Sigmoid colon (tissue), 4 donors: ENCODE measurements around the gene SSX3.
"Not testable (repeated sequence)": the region's sequence is repeated elsewhere in the genome, so short reads cannot be mapped to it uniquely, and the experiment has no call there.

Experiments used
- EP300 ChIP-seq, 4 donors: sonication (generic); formaldehyde crosslinking; IDR thresholded peaks; one replicate each; pipeline ENCODE4 v1.6.1; 2017; ENCODE audit warnings: antibody characterized with exemption in 4 of 4
- POLR2A ChIP-seq, 2 donors: fragments of 450-650 bp; IDR thresholded peaks; one replicate each; pipeline ENCODE4 v1.6.1; 2016; ENCODE audit warnings: antibody characterized with exemption in 2 of 2, mild to moderate bottlenecking in 2 of 2, moderate library complexity in 2 of 2
- TF ChIP-seq, protein P1 (sequence below), 4 experiments: fragments of 450-650 bp in 3 of 4; fragments of 200-600 bp in 1 of 4; IDR thresholded peaks; one replicate each; pipeline ENCODE4 v1.5.1; 2016 to 2019; ENCODE audit warnings: antibody characterized with exemption in 4 of 4, mild to moderate bottlenecking in 3 of 4, moderate library complexity in 2 of 4

GRCh38 chrX:48397825-48398224, 41.3 kb upstream of the SSX3 start:
- not testable (repeated sequence) for TF ChIP-seq POLR2A, EP300 (IDR thresholded peaks at IDR 0.05)
- TF ChIP-seq, protein P1, sequence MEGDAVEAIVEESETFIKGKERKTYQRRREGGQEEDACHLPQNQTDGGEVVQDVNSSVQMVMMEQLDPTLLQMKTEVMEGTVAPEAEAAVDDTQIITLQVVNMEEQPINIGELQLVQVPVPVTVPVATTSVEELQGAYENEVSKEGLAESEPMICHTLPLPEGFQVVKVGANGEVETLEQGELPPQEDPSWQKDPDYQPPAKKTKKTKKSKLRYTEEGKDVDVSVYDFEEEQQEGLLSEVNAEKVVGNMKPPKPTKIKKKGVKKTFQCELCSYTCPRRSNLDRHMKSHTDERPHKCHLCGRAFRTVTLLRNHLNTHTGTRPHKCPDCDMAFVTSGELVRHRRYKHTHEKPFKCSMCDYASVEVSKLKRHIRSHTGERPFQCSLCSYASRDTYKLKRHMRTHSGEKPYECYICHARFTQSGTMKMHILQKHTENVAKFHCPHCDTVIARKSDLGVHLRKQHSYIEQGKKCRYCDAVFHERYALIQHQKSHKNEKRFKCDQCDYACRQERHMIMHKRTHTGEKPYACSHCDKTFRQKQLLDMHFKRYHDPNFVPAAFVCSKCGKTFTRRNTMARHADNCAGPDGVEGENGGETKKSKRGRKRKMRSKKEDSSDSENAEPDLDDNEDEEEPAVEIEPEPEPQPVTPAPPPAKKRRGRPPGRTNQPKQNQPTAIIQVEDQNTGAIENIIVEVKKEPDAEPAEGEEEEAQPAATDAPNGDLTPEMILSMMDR (IDR thresholded peaks at IDR 0.05): not testable (repeated sequence)
